HG02642 (cell line): ENCODE results near the gene ARHGAP21.

Experiments
- ATAC-seq: cut with Tn5 transposase; IDR thresholded peaks from one replicate; pipeline ENCODE4 v1.9.1; 2021; ENCODE audit warnings: mild to moderate bottlenecking; ENCODE audit not compliant: unreplicated experiment, poor library complexity

The ARHGAP21 gene

DNA sequence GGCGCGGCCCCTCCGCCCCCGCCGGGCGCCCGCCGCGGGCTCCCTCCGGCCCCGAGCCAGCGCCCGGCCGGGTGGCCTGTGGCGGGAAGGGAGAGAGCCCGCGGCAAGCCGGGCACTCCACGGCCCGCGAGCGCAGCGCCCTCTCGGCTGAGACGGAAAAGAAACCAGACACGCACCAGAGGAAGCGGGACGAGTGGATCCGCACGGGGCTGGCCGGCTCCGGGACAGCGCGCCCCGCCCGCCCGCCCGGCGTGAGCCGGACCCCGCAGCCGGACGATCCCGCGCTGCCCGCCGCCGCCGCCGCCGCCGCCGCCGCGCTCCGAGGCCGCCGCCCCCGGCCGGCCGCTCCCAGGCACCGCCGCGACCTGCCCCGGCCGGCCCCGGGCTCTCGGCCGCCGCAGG is 300 bp downstream of the ARHGAP21 start:
- peak; percentile 27 for ATAC-seq

DNA sequence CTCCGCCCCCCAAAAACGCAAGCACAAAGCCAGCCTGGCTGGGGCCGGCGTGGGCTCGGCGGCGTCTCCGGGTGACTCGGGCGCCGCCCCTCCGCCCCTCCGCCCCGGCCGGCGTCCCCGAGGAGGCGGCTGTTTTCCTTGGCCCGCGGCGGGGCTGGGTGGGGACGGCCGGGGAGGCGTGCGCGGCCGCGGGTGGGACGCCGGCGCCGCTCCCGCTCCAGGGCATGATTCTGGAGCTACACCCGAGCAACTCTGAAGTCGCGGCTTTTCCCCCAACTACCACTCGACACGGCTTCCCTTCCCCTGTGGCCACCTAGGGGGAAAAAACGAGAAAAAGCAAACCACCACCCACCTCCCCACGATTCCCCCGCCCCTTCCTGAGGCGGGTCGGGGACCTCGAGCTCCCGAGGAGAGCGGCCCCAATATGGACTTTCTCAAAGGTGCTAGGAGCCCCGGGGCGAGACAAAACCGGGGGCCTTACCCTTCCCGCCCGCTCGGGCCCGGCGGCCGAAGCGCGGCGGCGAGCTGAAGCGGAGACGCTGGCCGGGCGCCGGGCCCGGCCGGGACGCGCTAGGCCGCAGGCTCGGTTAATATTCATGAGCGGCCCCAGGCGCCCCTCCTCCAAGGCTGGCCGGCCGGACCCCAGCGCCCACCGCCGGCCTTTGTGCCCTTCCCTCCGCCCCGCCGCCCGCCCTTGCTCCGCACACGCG is 856 bp downstream of the ARHGAP21 start:
- ATAC-seq = peak; percentile 34

DNA sequence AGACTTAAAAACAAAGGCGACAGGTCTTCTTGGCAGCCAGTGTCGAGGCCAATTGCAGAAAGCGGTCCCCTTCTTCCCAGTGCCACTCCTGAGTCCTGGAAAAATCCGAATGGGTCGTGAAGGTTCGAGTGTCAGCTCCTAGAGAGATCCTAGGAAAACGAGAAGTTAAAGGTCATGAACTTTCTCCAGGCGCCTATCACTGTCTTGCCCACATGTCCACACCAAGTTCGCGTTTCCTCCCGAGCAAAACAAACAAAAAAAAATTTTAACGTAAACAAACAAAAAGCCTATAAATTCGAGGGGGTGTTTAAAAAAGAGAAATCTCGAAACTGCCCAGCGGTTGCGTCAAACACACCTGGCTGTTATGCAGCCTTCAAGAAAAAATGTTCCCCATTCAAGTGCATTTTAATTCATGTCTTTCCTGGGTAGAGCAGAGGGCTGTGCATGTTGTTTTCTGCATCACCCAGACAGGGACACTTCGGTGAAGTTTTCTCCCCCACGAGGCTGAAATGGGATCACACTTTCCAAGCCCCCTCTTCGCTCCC is 1.5 kb downstream of the ARHGAP21 start:
- ATAC-seq = peak; percentile 0

- no peak for ATAC-seq
Observed at GRCh38 chr10:24721229-24722106, 2.2 kb downstream of the ARHGAP21 start.

DNA sequence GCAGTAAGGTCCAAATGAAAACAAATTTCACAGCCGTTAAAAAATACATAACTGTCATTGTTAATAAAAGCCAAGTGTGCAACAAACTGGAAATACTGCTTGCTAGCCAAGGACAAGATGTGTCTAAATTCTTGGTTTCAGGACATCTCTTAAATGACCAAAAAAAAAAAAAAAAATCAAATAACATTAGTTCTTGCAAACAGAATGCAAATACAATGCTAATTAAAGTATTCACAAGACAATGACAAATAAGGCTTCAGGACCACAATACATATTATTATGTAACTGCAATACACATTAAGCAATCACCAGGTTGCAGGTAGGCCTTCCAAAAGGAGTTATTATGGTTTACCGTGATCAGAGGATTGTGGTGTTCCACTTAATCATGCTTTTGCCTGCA is 3.6 kb downstream of the ARHGAP21 start:
- ATAC-seq = no peak

- no peak for ATAC-seq
Observed at GRCh38 chr10:24718031-24718855, 5.4 kb downstream of the ARHGAP21 start.

GRCh38 chr10:24716295-24716694 is 7.4 kb downstream of the ARHGAP21 start:
- ATAC-seq = no peak

DNA sequence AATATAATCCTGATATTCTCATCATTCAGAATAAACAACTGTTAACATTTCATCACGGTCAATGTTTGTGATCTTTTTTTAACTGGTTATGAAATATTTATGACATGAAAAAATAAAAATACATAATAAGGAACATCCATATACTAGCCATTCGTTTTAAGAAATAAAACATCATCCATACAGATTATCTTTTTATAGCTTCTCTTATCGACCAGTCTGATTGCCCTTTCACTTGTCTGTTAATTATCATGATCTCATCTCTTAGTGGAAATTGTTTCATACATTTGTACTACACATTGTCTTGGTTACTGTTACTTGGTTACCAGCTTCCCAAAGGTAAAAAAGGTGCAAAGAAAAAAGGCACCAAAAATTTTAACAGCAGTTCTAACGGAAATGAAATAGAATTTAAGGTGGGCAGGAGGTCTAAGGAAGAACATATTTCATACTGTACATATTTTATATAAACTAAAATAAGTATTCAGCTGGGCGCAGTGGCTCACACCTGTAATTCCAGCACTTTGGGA is 8.4 kb downstream of the ARHGAP21 start:
- ATAC-seq = no peak

- ATAC-seq = no peak
Observed at GRCh38 chr10:24713086-24713485, 10.6 kb downstream of the ARHGAP21 start.

DNA sequence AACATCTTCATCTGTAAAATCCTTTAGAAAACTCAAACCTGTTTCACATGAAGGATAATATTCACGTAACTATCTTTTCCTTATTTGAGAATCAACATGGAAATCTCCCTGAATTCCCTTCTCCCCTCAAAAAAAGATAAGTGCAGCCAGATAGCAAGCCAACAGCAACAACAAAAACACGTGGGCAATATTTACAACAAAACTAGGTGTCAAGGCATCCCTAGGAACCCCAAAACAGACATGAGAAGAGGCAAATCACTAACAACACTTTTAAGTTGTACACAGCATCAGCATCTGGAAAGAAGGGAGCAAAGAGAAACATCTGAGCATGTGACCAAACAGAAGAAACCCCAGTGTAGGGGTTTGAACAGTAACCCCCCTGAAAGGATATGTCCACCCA is 12.2 kb downstream of the ARHGAP21 start:
- no peak for ATAC-seq

DNA sequence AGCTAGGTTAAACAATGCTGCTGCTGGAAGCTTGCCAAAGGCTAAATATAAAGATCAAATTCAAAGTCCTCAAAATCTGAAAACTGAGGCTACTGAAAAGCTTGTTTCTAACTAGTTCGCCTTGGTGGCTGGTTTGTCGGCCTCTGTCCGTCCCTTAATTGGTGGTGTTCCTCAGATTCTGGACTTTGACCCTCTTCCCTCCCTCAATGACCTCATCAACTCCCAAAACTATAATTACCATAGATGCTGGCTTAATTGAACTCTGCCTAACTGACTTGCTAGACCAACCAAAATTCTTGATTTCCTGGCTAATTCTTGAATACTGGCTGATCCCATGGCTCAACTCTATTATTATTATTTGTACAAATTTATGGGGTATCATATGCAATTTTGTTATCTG is 15.6 kb downstream of the ARHGAP21 start:
- no peak for ATAC-seq

DNA sequence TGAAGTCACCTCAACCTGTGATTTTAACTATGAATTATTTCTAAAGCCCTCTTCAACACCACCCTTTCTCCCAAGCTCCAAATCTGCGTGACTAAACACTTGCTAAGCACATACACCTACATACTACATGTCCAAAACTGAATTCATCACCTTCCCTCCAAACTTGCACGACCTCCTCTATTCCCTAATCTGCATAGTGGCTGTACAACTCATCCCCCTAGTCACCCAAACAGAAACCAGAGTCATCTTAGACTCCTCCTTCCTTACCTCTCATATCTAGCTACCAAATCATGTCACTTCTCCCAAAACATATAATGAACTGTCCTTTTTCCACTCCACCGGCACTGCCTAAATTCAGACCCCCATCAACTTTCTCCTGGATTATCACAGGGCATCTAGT is 16.2 kb downstream of the ARHGAP21 start:
- no peak for ATAC-seq

GRCh38 chr10:24706479-24707118 is 17.1 kb downstream of the ARHGAP21 start:
- ATAC-seq = peak; percentile 58

- no peak for ATAC-seq
Observed at GRCh38 chr10:24703700-24704099, 20.0 kb downstream of the ARHGAP21 start.

- peak; percentile 85 for ATAC-seq
Observed at GRCh38 chr10:24701447-24701846, 22.2 kb downstream of the ARHGAP21 start.

- ATAC-seq = no peak
Observed at GRCh38 chr10:24700948-24701347, 22.7 kb downstream of the ARHGAP21 start.

- no peak for ATAC-seq
Observed at GRCh38 chr10:24698270-24698669, 25.4 kb downstream of the ARHGAP21 start.

- ATAC-seq = no peak
Observed at GRCh38 chr10:24697080-24697479, 26.6 kb downstream of the ARHGAP21 start.

GRCh38 chr10:24695452-24695851 is 28.2 kb downstream of the ARHGAP21 start:
- ATAC-seq = no peak

DNA sequence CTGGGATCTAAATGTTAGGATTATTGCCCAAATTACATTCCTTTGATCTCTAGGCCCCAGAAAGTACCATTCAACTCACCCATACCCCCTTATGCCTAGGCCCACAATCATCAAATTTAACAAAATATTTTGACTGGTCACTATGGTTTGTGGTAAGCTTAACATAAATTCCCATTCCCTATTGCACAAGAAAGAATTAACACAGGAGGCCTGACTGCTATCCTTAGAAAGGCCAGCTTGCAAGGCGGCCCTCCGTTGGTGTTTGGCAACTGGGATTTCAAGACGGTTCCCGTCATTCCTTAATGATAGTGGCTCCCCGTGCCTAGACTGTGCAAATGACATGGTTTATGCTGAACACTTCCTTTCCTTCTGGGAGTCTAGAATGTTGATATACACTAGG is 29.6 kb downstream of the ARHGAP21 start:
- no peak for ATAC-seq
